HG03175 (cell line): ENCODE results near the gene ITGB4.
"Not testable (repeated sequence)": the region's sequence is repeated elsewhere in the genome, so short reads cannot be mapped to it uniquely, and the experiment has no call there.

Source experiments
- ATAC-seq: cut with Tn5 transposase; IDR thresholded peaks from one replicate; pipeline ENCODE4 v1.9.1; 2021; ENCODE audit warnings: mild to moderate bottlenecking, moderate library complexity; ENCODE audit not compliant: unreplicated experiment

The ITGB4 gene

DNA sequence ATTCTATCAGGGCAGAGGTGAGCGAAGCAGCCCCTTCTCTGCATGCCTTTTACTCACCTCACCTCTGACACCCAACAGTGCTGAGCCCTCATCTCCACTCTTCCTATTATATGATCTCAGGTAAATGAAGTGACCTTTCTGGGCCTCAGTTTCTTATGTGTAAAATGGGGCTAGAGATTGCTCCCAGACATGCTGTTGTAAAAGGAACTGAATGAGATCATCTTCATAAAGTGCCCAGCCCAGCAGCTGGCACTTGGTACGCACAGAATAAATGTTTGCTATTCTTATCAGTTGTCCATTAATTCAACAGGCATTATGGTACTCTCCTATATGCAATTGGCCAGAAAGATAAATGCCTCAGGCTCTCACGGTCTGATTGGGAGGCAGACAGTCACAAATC, 48.3 kb downstream of the ITGB4 start:
- ATAC-seq: no peak

DNA sequence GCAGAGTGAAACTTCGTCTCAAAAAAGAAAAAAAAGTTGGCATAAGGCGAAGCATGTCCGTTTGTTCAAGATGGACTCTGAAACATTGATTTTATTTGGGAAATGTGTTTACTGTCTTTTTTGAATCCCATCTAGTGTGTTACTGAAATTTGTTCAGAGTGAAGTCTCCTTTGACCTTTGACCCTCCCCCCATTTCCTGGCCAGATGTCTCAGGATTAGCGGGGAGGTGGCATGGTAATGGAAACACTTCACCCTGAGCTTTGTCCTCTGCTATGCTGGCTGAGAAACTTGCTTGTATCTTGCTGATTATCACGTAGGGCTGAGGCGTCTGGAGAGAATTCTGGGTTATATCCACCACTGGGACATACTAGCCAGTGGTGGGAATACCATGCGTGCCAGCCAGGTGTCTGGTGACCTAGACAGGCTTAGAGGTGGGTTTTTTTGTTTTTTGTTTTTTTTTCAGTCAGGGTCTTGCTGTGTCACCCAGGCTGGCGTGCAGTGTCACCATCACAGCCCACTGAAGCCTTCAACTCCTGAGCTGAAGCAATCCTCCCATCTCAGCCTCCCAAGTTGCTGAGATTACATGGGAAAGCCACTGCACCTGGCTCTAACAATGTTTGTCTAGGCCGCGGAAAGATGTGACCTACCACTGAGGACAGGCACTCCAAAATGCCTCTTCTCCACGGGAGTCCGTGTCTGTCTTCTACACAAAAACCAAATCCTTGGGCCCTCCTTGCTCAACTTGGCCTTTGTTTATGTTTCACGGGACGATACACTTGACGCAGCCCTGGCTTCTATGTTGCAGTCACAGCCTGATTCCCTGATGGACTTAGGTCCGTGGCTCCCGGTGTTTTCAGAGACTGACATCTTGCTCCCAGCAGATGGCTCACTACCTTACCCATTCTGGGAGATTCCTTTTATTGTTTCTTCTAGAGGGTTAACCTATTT, 50.3 kb downstream of the ITGB4 start:
- ATAC-seq: no peak

DNA sequence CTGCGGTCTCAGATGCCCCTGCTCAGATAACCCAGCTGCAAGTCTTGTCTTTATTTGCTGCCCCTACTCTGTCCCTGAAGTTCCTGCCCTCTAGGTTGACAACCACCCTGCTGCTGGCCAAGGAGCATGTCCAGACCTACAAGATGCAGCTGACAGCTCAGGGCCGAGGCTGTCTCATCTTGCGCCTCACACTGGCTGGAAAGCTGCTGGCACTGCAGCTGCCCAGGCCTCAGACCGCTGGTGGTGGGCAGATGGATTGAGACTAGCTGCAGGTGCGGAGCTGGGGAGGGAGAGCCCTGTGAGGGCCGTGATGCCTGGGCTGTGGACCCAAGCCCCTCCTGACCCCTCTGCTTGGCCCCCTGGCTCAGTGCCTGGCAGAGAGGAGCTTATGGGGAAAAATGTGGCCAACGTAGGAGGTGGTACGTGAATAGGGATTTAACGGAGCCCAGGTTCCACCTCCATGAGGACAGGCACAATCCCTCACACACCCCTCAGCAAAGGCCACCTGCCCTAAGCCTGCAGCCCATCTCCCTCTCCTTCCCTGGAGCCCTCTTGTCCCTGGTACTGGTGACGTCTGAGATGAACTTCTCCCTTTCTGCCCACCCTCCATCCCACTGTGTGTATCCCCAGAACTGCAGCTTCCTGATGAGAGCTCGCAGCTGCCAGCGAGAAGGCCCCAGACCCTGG, 52.0 kb downstream of the ITGB4 start:
- no peak for ATAC-seq

DNA sequence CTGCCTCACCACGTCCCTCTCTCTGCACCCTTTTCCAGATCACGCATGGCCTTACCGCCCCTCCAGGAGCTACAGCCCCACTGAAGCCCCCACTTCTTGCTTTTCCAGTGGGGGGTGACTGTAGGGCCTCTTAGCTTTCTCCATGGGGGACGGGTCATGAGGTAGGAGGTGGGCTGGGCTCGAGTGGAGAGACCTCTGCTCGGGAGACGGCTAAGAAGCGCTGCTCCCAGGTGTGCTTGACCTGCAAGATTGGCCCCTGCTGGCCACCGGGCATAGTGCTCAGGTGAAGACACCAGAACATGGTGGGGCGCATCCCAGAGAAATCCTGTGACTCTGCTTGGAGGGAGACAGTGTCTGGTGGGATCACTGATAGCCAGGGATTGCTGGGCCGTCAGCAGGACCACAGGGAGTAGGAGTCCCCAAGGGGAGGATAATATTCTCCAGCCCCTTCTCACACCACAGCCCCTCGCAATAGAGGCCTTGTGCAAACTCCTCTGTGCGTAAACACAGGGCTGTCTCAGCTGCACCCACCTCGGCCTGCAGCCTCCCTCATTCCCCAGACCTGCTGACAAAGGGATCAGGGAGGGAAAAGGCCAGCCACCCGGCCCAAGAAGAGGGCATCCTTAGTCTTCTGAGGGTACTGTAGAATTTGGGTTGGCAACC, 52.7 kb downstream of the ITGB4 start:
- no peak for ATAC-seq

DNA sequence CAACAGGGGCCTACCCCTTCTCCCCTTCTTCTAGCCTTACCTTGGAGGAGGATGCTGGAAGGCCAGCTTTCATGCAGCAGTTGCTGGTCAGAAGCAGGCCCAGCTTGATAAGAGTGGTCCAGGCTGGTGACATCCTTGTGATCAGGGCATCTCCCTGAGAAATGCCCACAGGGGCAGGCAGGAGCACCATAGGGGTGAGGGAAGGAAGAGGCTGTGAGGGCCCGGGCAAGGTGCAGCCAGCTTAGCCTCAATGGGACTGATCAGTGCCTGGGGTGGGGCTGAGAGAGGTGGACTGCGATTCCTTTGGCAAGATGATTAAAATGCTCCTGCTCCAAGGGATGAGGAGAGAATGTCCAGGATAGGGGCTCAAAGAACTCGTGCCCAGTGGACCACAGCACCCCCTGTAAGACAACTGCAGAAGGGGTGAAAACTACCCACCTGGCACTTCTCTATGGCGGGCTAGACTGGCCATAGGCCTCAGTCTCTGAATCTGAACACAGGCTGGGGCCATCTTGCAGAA, 53.3 kb downstream of the ITGB4 start:
- ATAC-seq: no peak

DNA sequence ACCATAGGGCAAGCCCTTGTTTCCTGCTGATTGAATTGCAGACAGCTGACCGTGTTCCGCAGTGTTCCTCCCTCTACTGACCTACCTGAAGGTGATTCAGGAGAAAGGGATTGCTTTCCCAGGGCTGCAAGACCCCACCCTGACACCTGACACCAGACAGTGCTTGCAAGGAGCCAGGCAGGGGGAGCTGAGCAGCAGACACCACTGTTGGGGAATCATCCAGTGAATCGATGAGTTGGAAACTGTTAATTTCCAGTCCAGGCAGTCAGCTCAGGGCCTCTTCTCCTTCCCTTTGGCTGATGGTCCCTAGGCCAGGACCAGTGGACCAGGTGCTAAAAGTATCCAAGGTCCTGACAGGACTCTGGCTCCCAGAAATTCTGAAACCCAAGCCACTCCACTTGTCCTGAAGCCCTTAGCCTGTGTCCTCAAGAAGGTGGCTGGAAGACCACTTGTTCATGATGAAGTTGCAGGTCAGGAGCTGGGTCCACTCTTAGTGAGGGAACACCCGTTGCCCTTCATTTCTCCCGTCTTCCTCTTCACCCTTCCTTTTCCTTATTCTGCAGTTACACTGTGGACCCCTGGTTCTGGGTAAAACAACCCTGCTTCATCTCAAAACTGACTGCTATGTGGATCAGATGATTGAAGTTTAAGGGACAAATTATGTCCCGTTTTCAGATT, 53.9 kb downstream of the ITGB4 start:
- ATAC-seq: no peak

DNA sequence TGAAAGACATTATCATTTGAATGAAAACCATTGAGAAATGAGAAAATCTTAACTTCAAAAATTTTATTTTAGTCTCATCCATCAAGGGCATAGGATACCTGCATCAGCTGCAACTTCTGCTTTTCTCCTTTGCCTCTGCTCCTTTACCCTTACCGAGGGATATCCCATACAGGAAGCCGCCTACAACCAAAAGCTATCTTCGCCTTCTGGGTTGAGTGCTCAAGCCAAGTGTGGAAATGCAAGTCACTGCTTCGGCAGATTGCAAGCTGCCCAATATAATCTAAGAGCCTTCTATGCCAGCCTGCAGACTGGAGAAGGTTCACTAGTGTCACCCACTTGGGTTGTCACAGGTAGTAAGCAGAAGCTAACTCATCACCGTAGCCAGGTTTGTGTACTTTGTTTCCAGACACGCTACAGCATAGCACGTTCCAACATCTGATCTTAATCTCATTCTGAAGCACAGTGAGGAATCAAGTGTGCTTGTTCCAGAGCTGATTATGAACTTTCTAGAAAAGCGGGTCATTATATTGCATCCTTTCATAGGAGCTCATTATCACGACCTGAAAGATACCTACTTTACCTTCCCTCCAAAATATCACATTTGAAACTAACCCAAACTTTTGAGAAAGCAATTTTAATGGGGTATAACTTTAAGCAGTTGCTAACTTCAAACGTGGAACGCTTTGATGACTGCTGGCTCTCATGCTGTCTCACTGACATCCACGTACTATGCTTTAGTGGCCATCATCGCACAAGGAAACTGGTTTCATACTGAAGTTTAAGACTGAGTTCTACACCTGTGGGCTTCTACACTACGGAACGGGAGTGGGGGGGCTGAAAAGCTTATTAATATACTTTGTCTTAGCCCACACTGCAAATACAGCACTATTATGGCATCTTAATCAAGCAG, 55.4 kb downstream of the ITGB4 start:
- no peak for ATAC-seq

DNA sequence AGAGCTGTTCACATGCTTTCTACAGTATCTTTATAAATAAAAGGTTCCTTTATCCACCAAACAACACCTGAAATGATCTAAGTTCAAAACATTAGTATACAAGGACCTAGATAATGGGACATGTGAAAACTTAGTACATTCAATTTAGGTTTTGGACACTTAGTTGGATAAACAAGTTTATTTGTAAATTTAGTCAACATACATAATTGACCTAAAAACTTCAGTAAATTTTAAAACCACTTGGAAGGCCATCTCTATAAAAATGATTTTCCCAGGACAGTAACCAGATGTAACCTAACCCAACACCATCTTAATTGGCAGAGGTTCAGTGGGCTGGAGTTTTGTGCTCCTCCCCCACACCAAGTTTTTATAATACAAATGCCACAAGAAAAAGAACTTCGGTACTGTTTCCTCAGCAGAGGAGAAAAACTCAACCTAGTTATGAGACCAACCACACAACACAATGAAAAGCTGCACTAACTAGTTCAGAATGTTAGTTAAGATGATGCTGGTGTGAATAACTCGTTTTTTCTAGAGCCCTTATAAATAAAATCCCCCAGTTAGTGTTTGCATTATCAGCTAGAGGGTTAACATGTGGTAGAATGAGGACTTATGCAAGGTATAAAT, 56.1 kb downstream of the ITGB4 start:
- ATAC-seq: no peak

DNA sequence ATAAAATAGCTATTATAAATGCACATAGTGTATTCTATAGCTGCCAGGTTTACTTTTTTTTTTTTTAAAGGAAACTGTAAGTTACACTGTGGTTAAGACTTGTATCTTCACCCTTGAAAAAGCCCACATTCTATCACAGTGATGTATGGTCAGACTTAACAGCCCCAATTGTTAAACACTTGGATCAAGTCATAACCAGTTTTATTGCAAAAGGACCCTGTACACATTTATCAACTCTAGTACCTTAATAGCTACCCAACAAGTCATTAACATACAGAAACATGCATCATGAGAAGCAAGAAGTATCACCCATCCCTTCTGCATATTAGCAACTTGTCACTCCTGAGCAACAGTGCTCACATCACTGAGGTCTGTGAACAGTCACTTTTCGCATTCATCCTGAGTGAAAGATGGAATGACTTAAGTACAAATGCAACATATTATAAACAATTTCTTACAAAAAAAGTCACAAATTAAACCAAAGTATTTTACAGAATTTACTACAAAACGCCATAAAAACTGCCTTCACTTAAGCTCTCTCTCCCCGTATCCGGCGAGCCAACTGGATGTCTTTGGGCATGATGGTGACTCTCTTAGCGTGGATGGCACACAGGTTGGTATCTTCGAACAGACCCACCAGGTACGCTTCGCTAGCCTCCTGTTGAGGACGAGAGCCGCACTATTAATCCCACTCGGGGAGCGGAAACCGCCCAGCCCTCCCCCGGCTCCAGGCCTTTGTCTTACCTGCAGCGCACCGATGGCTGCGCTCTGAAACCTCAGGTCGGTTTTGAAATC, 57.0 kb downstream of the ITGB4 start:
- ATAC-seq: not testable (repeated sequence)

DNA sequence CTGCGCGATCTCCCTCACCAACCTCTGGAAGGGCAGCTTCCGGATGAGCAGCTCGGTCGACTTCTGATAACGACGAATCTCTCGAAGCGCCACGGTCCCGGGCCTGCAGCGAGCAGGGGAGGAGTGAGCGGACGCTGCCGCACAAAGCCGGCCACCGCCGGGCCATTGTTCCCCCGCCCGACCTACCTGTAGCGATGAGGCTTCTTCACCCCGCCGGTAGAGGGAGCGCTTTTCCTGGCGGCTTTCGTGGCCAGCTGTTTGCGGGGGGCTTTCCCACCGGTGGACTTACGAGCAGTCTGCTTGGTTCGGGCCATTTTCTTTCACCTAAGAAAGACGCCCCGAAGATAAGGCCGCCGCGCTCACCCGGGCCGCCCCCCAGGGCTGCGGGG, 57.6 kb downstream of the ITGB4 start:
- peak; percentile 3 for ATAC-seq

DNA sequence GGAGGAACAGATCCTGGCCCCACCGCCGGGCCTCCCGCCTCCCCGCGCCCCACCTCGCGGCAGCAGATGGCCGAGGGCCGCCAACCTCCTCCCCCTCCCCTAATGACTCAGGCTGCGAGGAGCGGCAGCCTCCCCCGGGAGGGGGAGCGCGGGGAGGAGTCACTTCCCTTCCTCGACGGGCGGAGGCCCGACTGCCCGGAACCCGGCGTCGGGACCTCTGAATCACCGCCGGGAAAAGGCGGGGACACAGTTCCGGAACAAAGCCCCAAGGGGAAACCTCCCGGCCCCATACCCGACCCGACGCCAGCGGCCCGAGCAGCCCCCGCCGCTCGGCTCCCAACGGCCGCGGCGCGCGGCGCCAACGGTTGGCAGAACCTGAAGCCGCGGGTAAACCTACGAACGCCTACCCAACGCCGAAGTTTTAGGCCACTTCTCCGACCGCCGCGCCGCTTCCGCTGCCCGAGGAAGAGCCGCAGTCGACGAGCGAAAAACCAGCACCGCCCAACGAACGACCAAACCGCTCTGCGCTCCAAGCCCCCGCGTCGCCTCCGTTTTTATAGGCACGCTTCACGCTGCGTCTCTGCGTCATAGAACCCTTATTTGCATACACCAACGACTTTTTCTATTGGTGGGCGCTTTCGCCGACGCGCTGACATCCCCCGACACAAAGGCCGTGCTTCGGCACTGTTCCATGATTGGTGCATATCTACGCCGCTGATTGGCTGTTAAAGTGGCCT, 58.2 kb downstream of the ITGB4 start:
- peak; percentile 73 for ATAC-seq

DNA sequence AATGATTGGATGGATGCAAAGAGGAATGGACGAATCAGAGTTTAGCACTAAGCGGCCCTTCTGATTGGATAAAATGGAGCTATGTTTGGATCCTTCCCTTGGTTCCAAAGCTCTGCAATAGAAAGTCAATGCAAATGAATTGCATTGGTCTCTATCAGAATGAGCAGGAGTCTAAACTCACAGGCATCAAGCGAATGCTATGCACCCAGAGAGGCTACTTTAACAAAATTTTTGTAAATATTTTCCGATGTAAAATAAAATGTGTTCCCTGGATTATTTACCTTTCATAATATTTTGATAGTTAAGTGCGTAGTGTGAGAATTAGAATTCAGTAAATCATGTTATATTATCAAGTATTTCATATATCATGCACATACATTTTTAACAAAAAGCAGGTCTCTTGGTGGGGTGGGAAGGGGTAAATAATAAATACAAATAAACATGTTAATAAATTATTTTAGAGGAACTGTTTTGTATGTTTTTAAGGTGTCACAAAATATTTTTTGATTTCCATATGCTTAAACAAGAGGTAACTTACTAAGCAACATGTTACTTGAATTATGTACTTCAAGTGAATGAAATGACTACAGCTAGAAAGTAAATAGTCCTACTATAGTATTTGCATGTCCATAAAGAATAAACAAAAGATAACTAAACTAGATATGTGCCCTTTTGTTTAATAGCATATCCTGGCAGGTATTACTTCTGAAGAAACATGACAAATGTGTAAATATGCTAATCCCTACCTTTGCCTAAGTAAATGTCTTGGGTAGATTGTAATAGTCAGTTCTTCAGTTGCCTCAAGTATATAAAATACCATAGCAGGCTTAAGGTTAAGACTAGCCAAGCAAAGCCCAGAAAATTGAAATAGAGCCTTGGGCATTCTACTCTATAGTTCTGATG, 59.0 kb downstream of the ITGB4 start:
- ATAC-seq: no peak

DNA sequence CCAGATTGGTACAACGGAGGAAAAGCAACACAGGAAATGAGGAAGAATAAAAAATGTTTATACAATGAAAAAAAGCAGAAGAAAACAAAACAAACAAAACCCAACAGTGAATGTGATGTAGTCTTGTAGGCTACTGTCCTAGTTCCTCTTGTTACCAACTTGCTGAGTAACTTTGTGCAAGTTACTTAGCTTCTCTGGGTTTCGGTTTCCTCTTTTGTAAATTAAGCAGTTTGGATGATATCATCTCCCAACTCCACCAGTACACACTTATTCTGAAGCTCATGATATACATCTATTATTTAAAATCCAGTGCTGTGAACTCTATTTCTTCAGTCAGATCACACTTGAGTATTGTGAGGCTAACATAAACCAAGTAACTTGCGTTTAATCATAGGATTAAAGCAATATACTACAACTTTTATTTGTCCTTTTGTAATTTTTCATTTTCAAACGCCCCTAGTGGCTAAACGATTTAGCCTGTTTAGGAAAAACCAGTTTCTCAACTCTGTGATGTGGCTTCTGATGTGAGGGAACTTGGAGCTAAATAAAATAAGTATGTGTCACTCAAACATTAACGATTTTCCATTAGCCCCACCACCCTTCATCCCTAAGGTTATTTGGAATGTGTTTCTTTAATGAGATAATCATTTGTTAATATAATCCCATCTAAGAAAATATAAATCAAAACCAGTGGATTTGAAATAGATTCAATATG, 62.0 kb downstream of the ITGB4 start:
- ATAC-seq: no peak

DNA sequence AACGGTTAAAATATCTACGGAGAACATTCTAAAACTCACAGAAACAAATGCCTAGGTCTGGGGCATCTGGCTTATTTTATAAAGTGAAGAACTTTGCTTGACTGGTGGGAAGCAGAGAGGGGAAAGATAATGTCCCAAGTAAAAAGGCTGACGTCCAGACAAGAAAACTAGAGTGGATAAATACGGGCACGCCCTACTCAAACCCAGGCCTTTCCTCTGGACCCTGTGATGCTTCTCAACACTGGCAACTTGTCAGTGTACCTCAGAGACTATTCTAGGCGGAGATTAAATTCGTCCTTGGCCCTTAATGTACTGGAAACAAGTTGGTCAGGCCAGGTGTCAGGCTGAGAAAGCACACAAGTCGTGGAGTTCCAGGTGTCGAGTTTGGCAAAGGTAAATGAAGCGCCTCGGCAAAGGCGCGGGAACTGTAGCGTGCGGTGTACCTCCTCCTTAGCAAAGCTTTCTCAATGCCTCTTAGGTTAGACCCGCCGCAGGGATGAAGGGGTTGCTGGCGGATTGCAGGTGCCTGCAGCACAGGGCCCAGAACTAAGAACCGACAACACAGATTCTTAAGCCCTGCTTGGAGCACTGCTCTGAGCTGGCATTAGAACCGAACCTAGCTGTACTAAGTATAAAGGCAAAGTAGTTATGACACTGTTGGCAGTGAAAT, 62.7 kb downstream of the ITGB4 start:
- ATAC-seq: no peak

DNA sequence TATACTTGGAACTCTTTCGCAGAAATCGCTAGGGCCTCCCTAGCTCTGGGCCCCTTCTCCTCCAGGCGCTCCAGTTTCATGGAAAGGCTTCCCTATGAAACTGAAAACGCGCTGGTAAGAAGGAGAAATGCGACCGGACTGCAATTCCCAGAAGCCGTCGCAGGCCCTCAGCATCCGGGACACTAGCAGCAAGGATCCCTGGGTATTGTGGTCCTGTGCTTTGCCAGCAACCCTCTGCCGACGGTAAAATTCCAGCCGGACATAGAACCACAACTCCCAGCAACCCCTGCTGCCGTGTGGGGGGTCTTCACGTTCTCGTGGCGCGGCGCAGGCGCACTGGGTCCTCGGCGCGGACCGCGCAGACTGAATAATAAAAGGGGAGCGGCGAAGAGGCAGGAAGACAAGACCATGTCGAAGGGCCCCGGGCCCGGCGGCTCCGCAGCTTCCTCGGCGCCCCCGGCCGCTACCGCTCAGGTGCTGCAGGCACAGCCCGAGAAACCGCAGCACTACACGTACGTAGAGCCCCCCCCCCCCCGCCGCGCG, 63.3 kb downstream of the ITGB4 start, which contains the start of gene UNK:
TSS of gene UNK (plus strand) at position 334 of the 543 bp plus-strand sequence. CDS start at position 409, 75 bp downstream.
- peak; percentile 62 for ATAC-seq
